ENCODE measurements around the gene ZFAND2B. TPM values are rescaled to one million over a fixed set of nuclear protein-coding genes. Genes with fewer than 3 reads are reported as not detected.

Gene ZFAND2B
- total and polyA plus RNA-seq, 7 donors: 19.0 to 46.2 (median 25.1) TPM

Other genes starting within 250 kb of the ZFAND2B start
- not detected for gene CDK5R2, start 247.1 kb upstream of the ZFAND2B start, total RNA-seq
- under 1 TPM in 1 of 3 donors, not detected in 2; 0.03 TPM for gene CDK5R2, start 247.1 kb upstream of the ZFAND2B start, polyA plus RNA-seq
- not detected for gene FEV, start 221.6 kb upstream of the ZFAND2B start, total RNA-seq
- gene FEV, start 221.6 kb upstream of the ZFAND2B start, polyA plus RNA-seq: not detected
- gene CRYBA2, start 213.4 kb upstream of the ZFAND2B start, total RNA-seq: not detected
- gene CRYBA2, start 213.4 kb upstream of the ZFAND2B start, polyA plus RNA-seq: under 1 TPM in 1 of 3 donors, not detected in 2; 0.08 TPM
- not detected for gene CFAP65, start 165.3 kb upstream of the ZFAND2B start, total RNA-seq
- gene CFAP65, start 165.3 kb upstream of the ZFAND2B start, polyA plus RNA-seq: not detected
- not detected for gene IHH, start 145.9 kb upstream of the ZFAND2B start, total RNA-seq
- gene IHH, start 145.9 kb upstream of the ZFAND2B start, polyA plus RNA-seq: under 1 TPM in 2 of 3 donors, not detected in 1; 0.03 to 0.12 TPM
- gene NHEJ1, start 46.0 kb upstream of the ZFAND2B start, total RNA-seq: 10 to 100 TPM; 11.5 to 18.5 (median 13.4) TPM
- 10 to 100 TPM; 10.7 to 20.5 (median 15.5) TPM for gene NHEJ1, start 46.0 kb upstream of the ZFAND2B start, polyA plus RNA-seq
- gene SLC23A3, start 36.8 kb upstream of the ZFAND2B start, total RNA-seq: under 1 TPM in 3 of 4 donors, not detected in 1; 0.12 to 0.86 (median 0.16) TPM
- under 1 TPM; 0.09 to 0.25 (median 0.10) TPM for gene SLC23A3, start 36.8 kb upstream of the ZFAND2B start, polyA plus RNA-seq
- gene CNPPD1, start 29.9 kb upstream of the ZFAND2B start, total RNA-seq: 10 to 100 TPM; 58.5 to 76.0 (median 70.0) TPM
- 10 to 100 TPM; 71.0 to 81.5 (median 72.7) TPM for gene CNPPD1, start 29.9 kb upstream of the ZFAND2B start, polyA plus RNA-seq
- gene RETREG2, start 28.5 kb upstream of the ZFAND2B start, total RNA-seq: 10 to 100 TPM; 28.1 to 38.1 (median 37.1) TPM
- gene RETREG2, start 28.5 kb upstream of the ZFAND2B start, polyA plus RNA-seq: 10 to 100 TPM; 36.5 to 71.4 (median 62.2) TPM
- 10 to 100 TPM; 24.4 to 55.7 (median 43.5) TPM for gene ABCB6, start 12.2 kb downstream of the ZFAND2B start, total RNA-seq
- 10 to 100 TPM; 31.0 to 64.9 (median 42.2) TPM for gene ABCB6, start 12.2 kb downstream of the ZFAND2B start, polyA plus RNA-seq
- 100 to 1,000 TPM; 111 to 180 (median 122) TPM for gene ATG9A, start 22.9 kb downstream of the ZFAND2B start, total RNA-seq
- gene ATG9A, start 22.9 kb downstream of the ZFAND2B start, polyA plus RNA-seq: 100 to 1,000 TPM in 1 of 3 donors, 10 to 100 TPM in 2; 41.6 to 107 (median 74.0) TPM
- gene ANKZF1, start 23.0 kb downstream of the ZFAND2B start, total RNA-seq: 10 to 100 TPM in 3 of 4 donors, 1 to 10 TPM in 1; 9.3 to 29.4 (median 15.2) TPM
- 10 to 100 TPM in 2 of 3 donors, 1 to 10 TPM in 1; 8.7 to 27.8 (median 14.9) TPM for gene ANKZF1, start 23.0 kb downstream of the ZFAND2B start, polyA plus RNA-seq
- 1 to 10 TPM in 1 of 4 donors, under 1 TPM in 3; 0.59 to 1.6 (median 0.92) TPM for gene GLB1L, start 38.7 kb downstream of the ZFAND2B start, total RNA-seq
- 1 to 10 TPM in 1 of 3 donors, under 1 TPM in 2; 0.55 to 3.7 (median 0.82) TPM for gene GLB1L, start 38.7 kb downstream of the ZFAND2B start, polyA plus RNA-seq
- gene STK16, start 38.7 kb downstream of the ZFAND2B start, total RNA-seq: 10 to 100 TPM; 11.6 to 16.7 (median 14.3) TPM
- 10 to 100 TPM; 15.8 to 38.5 (median 29.7) TPM for gene STK16, start 38.7 kb downstream of the ZFAND2B start, polyA plus RNA-seq
- not detected for gene TUBA4B, start 46.5 kb downstream of the ZFAND2B start, total RNA-seq
- under 1 TPM in 1 of 3 donors, not detected in 2; 0.06 TPM for gene TUBA4B, start 46.5 kb downstream of the ZFAND2B start, polyA plus RNA-seq
- 100 to 1,000 TPM; 522 to 707 (median 613) TPM for gene TUBA4A, start 47.1 kb downstream of the ZFAND2B start, total RNA-seq
- gene TUBA4A, start 47.1 kb downstream of the ZFAND2B start, polyA plus RNA-seq: 100 to 1,000 TPM; 291 to 618 (median 508) TPM
- gene DNAJB2, start 72.6 kb downstream of the ZFAND2B start, total RNA-seq: 100 to 1,000 TPM in 3 of 4 donors, 10 to 100 TPM in 1; 93.1 to 173 (median 117) TPM
- 100 to 1,000 TPM in 2 of 3 donors, 10 to 100 TPM in 1; 99.6 to 204 (median 100) TPM for gene DNAJB2, start 72.6 kb downstream of the ZFAND2B start, polyA plus RNA-seq
- 1 to 10 TPM in 1 of 4 donors, under 1 TPM in 1, not detected in 2; 0.91 to 1.1 TPM for gene PTPRN, start 102.6 kb downstream of the ZFAND2B start, total RNA-seq
- under 1 TPM; 0.03 to 0.17 (median 0.04) TPM for gene PTPRN, start 102.6 kb downstream of the ZFAND2B start, polyA plus RNA-seq
- gene RESP18, start 126.0 kb downstream of the ZFAND2B start, total RNA-seq: not detected
- not detected for gene RESP18, start 126.0 kb downstream of the ZFAND2B start, polyA plus RNA-seq
- 10 to 100 TPM; 60.9 to 88.3 (median 63.9) TPM for gene DNPEP, start 181.1 kb downstream of the ZFAND2B start, total RNA-seq
- 10 to 100 TPM; 46.7 to 93.1 (median 68.7) TPM for gene DNPEP, start 181.1 kb downstream of the ZFAND2B start, polyA plus RNA-seq
- over 10,000 TPM; 12,653 to 14,820 (median 13,821) TPM for gene DES, start 211.6 kb downstream of the ZFAND2B start, total RNA-seq
- over 10,000 TPM in 2 of 3 donors, 1,000 to 10,000 TPM in 1; 8,143 to 13,925 (median 13,727) TPM for gene DES, start 211.6 kb downstream of the ZFAND2B start, polyA plus RNA-seq
- gene SPEG, start 228.1 kb downstream of the ZFAND2B start, total RNA-seq: 100 to 1,000 TPM; 239 to 419 (median 304) TPM
- gene SPEG, start 228.1 kb downstream of the ZFAND2B start, polyA plus RNA-seq: 100 to 1,000 TPM in 2 of 3 donors, 10 to 100 TPM in 1; 34.8 to 190 (median 133) TPM